NCI-H82 treated with DMSO at 0.1 percent for 48 hours (cell line): Measurements from ENCODE around the gene CDS1.
"Not testable (repeated sequence)": the region's sequence is repeated elsewhere in the genome, so short reads cannot be mapped to it uniquely, and the experiment has no call there.

Source experiments
- DNase-seq: peaks from one replicate; lab custom pipeline; 2025; ENCODE audit not compliant: unreplicated experiment; lab: John Stamatoyannopoulos, UW

CDS1 gene

GRCh38 chr4:84582988-84583875, at the start of gene CDS1:
CDS1 (plus strand) TSS chr4:84583127; CDS start chr4:84583402, 275 bp downstream.
- DNase-seq: no peak

- DNase-seq: no peak
Measured at GRCh38 chr4:84535901-84536300, 47.0 kb upstream of the CDS1 start.

- no peak for DNase-seq
Measured at GRCh38 chr4:84545093-84545492, 37.8 kb upstream of the CDS1 start.

- no peak for DNase-seq
Measured at GRCh38 chr4:84547211-84547610, 35.7 kb upstream of the CDS1 start.

GRCh38 chr4:84549191-84549590, 33.7 kb upstream of the CDS1 start:
- not testable (repeated sequence) for DNase-seq

GRCh38 chr4:84562156-84562555, 20.8 kb upstream of the CDS1 start:
- no peak for DNase-seq

GRCh38 chr4:84563002-84563401, 19.9 kb upstream of the CDS1 start:
- DNase-seq: no peak

- no peak for DNase-seq
Measured at GRCh38 chr4:84565951-84566350, 17.0 kb upstream of the CDS1 start.

- no peak for DNase-seq
Measured at GRCh38 chr4:84568496-84568895, 14.4 kb upstream of the CDS1 start.

- no peak for DNase-seq
Measured at GRCh38 chr4:84569009-84569408, 13.9 kb upstream of the CDS1 start.

GRCh38 chr4:84573385-84574068, 9.4 kb upstream of the CDS1 start:
- DNase-seq: no peak

- no peak for DNase-seq
Measured at GRCh38 chr4:84574069-84574720, 8.7 kb upstream of the CDS1 start.

- no peak for DNase-seq
Measured at GRCh38 chr4:84578540-84579402, 4.2 kb upstream of the CDS1 start.

GRCh38 chr4:84579403-84579776, 3.5 kb upstream of the CDS1 start:
- DNase-seq: no peak

- peak; percentile 40 for DNase-seq
Measured at GRCh38 chr4:84582302-84582987, 482 bp upstream of the CDS1 start.

- no peak for DNase-seq
Measured at GRCh38 chr4:84583876-84584380, 1.0 kb downstream of the CDS1 start.

GRCh38 chr4:84585251-84585650, 2.3 kb downstream of the CDS1 start:
- DNase-seq: no peak

- DNase-seq: no peak
Measured at GRCh38 chr4:84594724-84595123, 11.8 kb downstream of the CDS1 start.

- no peak for DNase-seq
Measured at GRCh38 chr4:84596826-84597225, 13.9 kb downstream of the CDS1 start.

- no peak for DNase-seq
Measured at GRCh38 chr4:84597450-84597849, 14.5 kb downstream of the CDS1 start.
